ENCODE data around the gene TMEM221. TPM values are rescaled to one million over a fixed set of nuclear protein-coding genes. Genes with fewer than 3 reads are reported as not detected.

Gene TMEM221
- total and polyA plus RNA-seq, 8 donors, result 0.13 to 1.00 (median 0.44) TPM

DNA sequence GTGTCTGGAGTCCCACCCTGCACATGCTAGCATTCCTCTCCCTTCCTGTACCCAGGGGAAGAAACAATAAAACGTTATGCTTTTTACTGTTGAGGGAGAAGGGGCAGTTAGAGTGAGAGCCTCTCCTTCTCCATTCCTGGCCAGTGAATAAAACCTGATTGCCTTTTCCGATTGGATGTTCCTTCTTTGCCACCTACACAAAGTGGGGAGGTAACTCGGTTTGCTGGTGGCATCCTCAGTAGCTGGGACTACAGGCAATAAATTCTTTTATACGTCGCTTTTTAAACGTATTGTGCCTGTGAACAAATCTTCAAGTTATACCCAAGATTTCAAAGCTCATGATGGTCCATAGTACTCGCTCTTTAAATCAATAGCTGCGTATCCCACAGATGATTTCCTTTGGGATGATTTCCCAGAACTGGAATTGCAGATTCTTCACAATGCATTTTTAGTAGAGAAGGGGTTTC, 29.3 kb downstream of the TMEM221 start:
- WGBS, 2 donors, result 30% methylated on average over 8 of the region's 8 CpGs
- ATAC-seq, result no peak
- Histone ChIP-seq H3K9me3 (no peaks in the 10 kb centered on the region), H3K27me3 (no peaks in the 10 kb centered on the region), H3K27ac (peak overlapping the region; percentile 31 to 84 (median 62)), H3K4me1 (peaks cover 0 to 5% (median 0%) of the 10 kb centered on the region in 3 donors), H3K4me3 (peak overlapping the region; percentile 12 to 90 (median 86)), H3K36me3 (peaks cover 0 to 3% (median 0%) of the 10 kb centered on the region in 3 donors)
- intact Hi-C loops (cut with DNase I), result no loop called here
- no peak for FAIRE-seq
- no peak for TF ChIP-seq CTCF (IDR thresholded peaks at IDR 0.05)
- no peak for DNase-seq

- peaks cover 0 to 5% (median 0%) of the 10 kb centered on the region in 3 donors for H3K4me1 ChIP-seq
- H3K27ac ChIP-seq, result no peak overlapping the region
- ATAC-seq, result no peak
- FAIRE-seq, result no peak
- H3K9me3 ChIP-seq, result no peaks in the 10 kb centered on the region
- TF ChIP-seq CTCF (IDR thresholded peaks at IDR 0.05), result no peak
- WGBS, 2 donors, result 60 to 61% methylated on average over 3 of the region's 3 CpGs
- DNase-seq, result no peak
- H3K4me3 ChIP-seq, result no peak overlapping the region
- intact Hi-C loops (cut with DNase I), result no loop called here
- no peaks in the 10 kb centered on the region for H3K36me3 ChIP-seq
- H3K27me3 ChIP-seq, result no peaks in the 10 kb centered on the region
Measured at GRCh38 chr19:17418710-17419109, 29.8 kb downstream of the TMEM221 start.

DNA sequence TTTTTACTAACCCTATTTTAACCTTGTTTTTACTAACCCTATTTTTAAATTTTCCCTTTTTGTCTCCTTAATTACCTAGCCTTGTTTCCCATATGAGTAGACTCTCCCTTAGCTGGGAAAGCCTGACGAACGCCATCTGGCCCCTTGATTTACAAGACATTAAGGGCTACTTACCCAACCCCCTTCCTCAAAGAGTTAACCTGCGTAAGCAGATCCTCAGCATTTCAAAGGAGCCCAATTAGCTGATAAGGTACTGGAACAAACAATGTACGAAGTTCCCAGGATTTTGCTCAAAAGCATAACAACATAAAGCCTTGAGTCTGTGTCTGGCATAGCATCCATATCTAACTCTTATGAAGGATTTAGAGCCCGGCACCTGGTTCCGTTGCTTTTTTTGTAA, 33.3 kb downstream of the TMEM221 start:
- Histone ChIP-seq H3K4me3 (no peak overlapping the region), H3K27ac (no peak overlapping the region), H3K4me1 (peaks cover 0 to 5% (median 0%) of the 10 kb centered on the region in 3 donors), H3K27me3 (no peaks in the 10 kb centered on the region), H3K36me3 (no peaks in the 10 kb centered on the region), H3K9me3 (no peaks in the 10 kb centered on the region)
- ATAC-seq (no peak), DNase-seq (no peak), FAIRE-seq (no peak)
- 43 to 53% methylated on average over 6 of the region's 6 CpGs for WGBS, 2 donors
- no peak for TF ChIP-seq CTCF (IDR thresholded peaks at IDR 0.05)
- intact Hi-C loops (cut with DNase I), result no loop called here

DNA sequence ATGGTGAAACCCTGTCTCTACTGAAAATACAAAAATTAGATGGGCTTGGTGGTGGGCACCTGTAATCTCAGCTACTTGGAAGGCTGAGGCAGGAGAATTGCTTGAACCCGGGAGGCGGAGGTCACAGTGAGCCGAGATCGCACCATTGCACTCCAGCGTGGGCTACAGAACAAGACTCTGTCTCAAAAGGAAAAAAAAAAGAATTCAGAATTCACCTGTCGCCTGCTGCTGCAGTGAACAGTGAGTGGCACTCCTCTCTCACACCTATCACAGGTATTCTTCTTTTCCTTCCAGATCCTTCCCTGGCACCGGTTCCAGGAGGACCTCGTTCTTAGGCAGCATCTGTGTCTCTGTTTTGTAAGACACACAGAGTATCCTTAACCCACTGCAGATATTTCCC, 34.4 kb downstream of the TMEM221 start:
- Histone ChIP-seq H3K4me3 (no peak overlapping the region), H3K27ac (no peak overlapping the region), H3K36me3 (no peaks in the 10 kb centered on the region), H3K27me3 (no peaks in the 10 kb centered on the region), H3K9me3 (no peaks in the 10 kb centered on the region), H3K4me1 (peaks cover 0 to 2% (median 0%) of the 10 kb centered on the region in 3 donors)
- no peak for FAIRE-seq
- ATAC-seq, result no peak
- intact Hi-C loops (cut with DNase I), result no loop called here
- 60 to 80% methylated on average over 8 of the region's 8 CpGs for WGBS, 2 donors
- TF ChIP-seq CTCF (IDR thresholded peaks at IDR 0.05), result no peak
- no peak for DNase-seq

- Histone ChIP-seq H3K4me3 (no peak overlapping the region), H3K27ac (no peak overlapping the region), H3K4me1 (no peaks in the 10 kb centered on the region), H3K27me3 (no peaks in the 10 kb centered on the region), H3K9me3 (no peaks in the 10 kb centered on the region), H3K36me3 (no peaks in the 10 kb centered on the region)
- intact Hi-C loops (cut with DNase I), result no loop called here
- no peak for TF ChIP-seq CTCF (IDR thresholded peaks at IDR 0.05)
- WGBS, 2 donors, result 61 to 74% methylated on average over 11 of the region's 11 CpGs
- DNase-seq (no peak), ATAC-seq (no peak), FAIRE-seq (no peak)
Measured at GRCh38 chr19:17411801-17412200, 36.7 kb downstream of the TMEM221 start.

Data from pancreas (tissue), 10 donors.